HG03432 (cell line): ENCODE results near the gene PSME4.

Source experiments
- ATAC-seq: cut with Tn5 transposase; IDR thresholded peaks from one replicate; pipeline ENCODE4 v1.9.1; 2021; ENCODE audit warnings: mild to moderate bottlenecking, moderate library complexity; ENCODE audit not compliant: unreplicated experiment

The PSME4 gene

GRCh38 chr2:53901192-53901591 lies 69.6 kb downstream of the PSME4 start:
- ATAC-seq = no peak

GRCh38 chr2:53896864-53897263 lies 73.9 kb downstream of the PSME4 start:
- ATAC-seq = no peak

GRCh38 chr2:53886406-53887280 lies 84.2 kb downstream of the PSME4 start:
- peak; percentile 53 for ATAC-seq

GRCh38 chr2:53884883-53885282 lies 85.9 kb downstream of the PSME4 start:
- ATAC-seq = no peak

- no peak for ATAC-seq
Measured at GRCh38 chr2:53881986-53882385, 88.8 kb downstream of the PSME4 start.

- no peak for ATAC-seq
Measured at GRCh38 chr2:53881360-53881759, 89.4 kb downstream of the PSME4 start.

GRCh38 chr2:53880756-53881155 lies 90.0 kb downstream of the PSME4 start:
- no peak for ATAC-seq

- ATAC-seq = no peak
Measured at GRCh38 chr2:53877556-53877955, 93.2 kb downstream of the PSME4 start.

GRCh38 chr2:53877112-53877511 lies 93.7 kb downstream of the PSME4 start:
- ATAC-seq = no peak

- no peak for ATAC-seq
Measured at GRCh38 chr2:53874401-53874950, 96.3 kb downstream of the PSME4 start.

- ATAC-seq = no peak
Measured at GRCh38 chr2:53867773-53868172, 103.0 kb downstream of the PSME4 start.

GRCh38 chr2:53867169-53867568 lies 103.6 kb downstream of the PSME4 start:
- ATAC-seq = no peak

- no peak for ATAC-seq
Measured at GRCh38 chr2:53865962-53866361, 104.8 kb downstream of the PSME4 start.

GRCh38 chr2:53865264-53865663 lies 105.5 kb downstream of the PSME4 start:
- no peak for ATAC-seq

- ATAC-seq = no peak
Measured at GRCh38 chr2:53863538-53864227, 107.1 kb downstream of the PSME4 start.

- no peak for ATAC-seq
Measured at GRCh38 chr2:53861824-53862223, 109.0 kb downstream of the PSME4 start.

- no peak for ATAC-seq
Measured at GRCh38 chr2:53859206-53860181, 111.3 kb downstream of the PSME4 start, which contains the start of gene GPR75. GPR75 (minus strand) TSS chr2:53859967; CDS start chr2:53854756, 5,211 bp downstream.

- ATAC-seq = no peak
Measured at GRCh38 chr2:53856272-53856671, 114.5 kb downstream of the PSME4 start.

GRCh38 chr2:53854678-53855077 lies 116.1 kb downstream of the PSME4 start:
- no peak for ATAC-seq

GRCh38 chr2:53852532-53852931 lies 118.3 kb downstream of the PSME4 start:
- no peak for ATAC-seq
